CD4-positive, alpha-beta memory T cell (primary cell): Measurements from ENCODE around the gene PXMP4. TPM values are rescaled to one million over a fixed set of nuclear protein-coding genes. Genes with fewer than 3 reads are reported as not detected.

Experiments used
- CTCF ChIA-PET: fragments of 350-600 bp; sonication (Branson Sonifier 250); formaldehyde crosslinking; loops from one replicate; lab custom pipeline; 2021; ENCODE audit warnings: inconsistent platforms; ENCODE audit not compliant: partially characterized antibody; lab: Charles Lee
- POLR2A ChIA-PET: fragments of 350-600 bp; sonication (Branson Sonifier 250); formaldehyde crosslinking; loops from one replicate; lab custom pipeline; 2021; ENCODE audit not compliant: partially characterized antibody; lab: Charles Lee
- DNase-seq, 5 donors: peaks; one replicate each; pipeline versions ENCODE4 v3.0.0 to v3.0.0-alpha.2; 2020 to 2022; ENCODE audit warnings: mixed read lengths in 1 of 5
- H3K27ac ChIP-seq: one replicate; pipeline ENCODE4 v1.7.0; 2013; ENCODE audit warnings: low read depth, low read length
- H3K27me3 ChIP-seq: 2 replicates; pipeline ENCODE4 v1.7.0; 2013; ENCODE audit warnings: mild to moderate bottlenecking, low read length, moderate library complexity; ENCODE audit not compliant: insufficient read depth
- H3K36me3 ChIP-seq: 2 replicates; pipeline ENCODE4 v1.7.0; 2013; ENCODE audit warnings: mild to moderate bottlenecking, low read length, moderate library complexity; ENCODE audit not compliant: insufficient read depth
- H3K4me1 ChIP-seq: 2 replicates; pipeline ENCODE4 v1.7.0; 2013; ENCODE audit warnings: mild to moderate bottlenecking, low read length, moderate library complexity; ENCODE audit not compliant: insufficient read depth
- H3K4me3 ChIP-seq, 2 donors: one replicate each; pipeline ENCODE4 v1.7.0; 2013; ENCODE audit warnings: low read length in 2 of 2, mild to moderate bottlenecking in 1 of 2
- H3K9me3 ChIP-seq, 2 donors: one replicate each; pipeline ENCODE4 v1.7.0; 2013; ENCODE audit warnings: low read length in 2 of 2, control low read depth in 1 of 2; ENCODE audit not compliant: control insufficient read depth in 1 of 2
- H3K27ac Mint-ChIP-seq, 7 donors: one replicate each; pipeline ENCODE4 v1.8.0; 2020 to 2021; ENCODE audit warnings: mixed read lengths in 7 of 7, mild to moderate bottlenecking in 6 of 7, inconsistent platforms in 3 of 7, moderate library complexity in 3 of 7
- H3K27me3 Mint-ChIP-seq, 2 donors: one replicate each; pipeline ENCODE4 v1.8.0; 2020 to 2021; ENCODE audit warnings: mixed read lengths in 2 of 2
- H3K36me3 Mint-ChIP-seq, 2 donors: one replicate each; pipeline ENCODE4 v1.8.0; 2020 to 2021; ENCODE audit warnings: mixed read lengths in 2 of 2, inconsistent platforms in 1 of 2, mild to moderate bottlenecking in 1 of 2
- H3K4me1 Mint-ChIP-seq, 4 donors: one replicate each; pipeline ENCODE4 v1.8.0; 2020 to 2021; ENCODE audit warnings: mixed read lengths in 4 of 4, mild to moderate bottlenecking in 1 of 4
- H3K4me3 Mint-ChIP-seq, 8 donors: one replicate each; pipeline ENCODE4 v1.8.0; 2020 to 2021; ENCODE audit warnings: mixed read lengths in 8 of 8, mild to moderate bottlenecking in 7 of 8, moderate library complexity in 6 of 8, inconsistent platforms in 3 of 8
- H3K9me3 Mint-ChIP-seq, 8 donors: one replicate each; pipeline ENCODE4 v1.8.0; 2020 to 2021; ENCODE audit warnings: mixed read lengths in 8 of 8, mild to moderate bottlenecking in 5 of 8, inconsistent platforms in 3 of 8, moderate library complexity in 1 of 8
- intact Hi-C: fragments of 100-400 bp; cut with micrococcal nuclease; formaldehyde crosslinking; loops from one replicate; pipeline ENCODE4 v1.15.1; 2023
- polyA plus RNA-seq, 2 donors: library from polyadenylated mRNA; unstranded; fragments of 300-500 nt; fragmentation: Illumina TruSeq; gene quantifications; one replicate each; pipeline ENCODE4 v1.2.3, GENCODE V29; 2021
- total RNA-seq, 2 experiments: library from RNA; stranded (reverse); gene quantifications; one replicate each; pipeline ENCODE4 v1.2.3, GENCODE V29; 2021

Gene PXMP4
- total and polyA plus RNA-seq, 4 experiments from 2014 or later: 6.3 to 16.4 (median 16.0) TPM

GRCh38 chr20:33713865-33714367 is 6.2 kb downstream of the PXMP4 start:
- no peaks in the 10 kb centered on the region for H3K9me3 ChIP-seq
- CTCF ChIA-PET: no interaction called here
- POLR2A ChIA-PET: no interaction called here
- Mint-ChIP-seq H3K4me3 (no peak overlapping the region), H3K27ac (peak overlapping the region in 3 of 7 donors; percentile 27 to 70 (median 50)), H3K36me3 (peaks cover 26 to 40% of the 10 kb centered on the region in 2 donors), H3K27me3 (no peaks in the 10 kb centered on the region), H3K4me1 (peaks cover 5 to 32% (median 19%) of the 10 kb centered on the region in 4 donors), H3K9me3 (peaks cover 0 to 2% (median 0%) of the 10 kb centered on the region in 8 donors)
- peaks cover 12% of the 10 kb centered on the region for H3K4me1 ChIP-seq
- no peak overlapping the region for H3K4me3 ChIP-seq
- intact Hi-C loops: no loop called here
- H3K27me3 ChIP-seq: no peaks in the 10 kb centered on the region
- H3K36me3 ChIP-seq: peaks cover 34% of the 10 kb centered on the region
- H3K27ac ChIP-seq: no peak overlapping the region
- no peak for DNase-seq

- Mint-ChIP-seq H3K36me3 (peaks cover 33 to 45% of the 10 kb centered on the region in 2 donors), H3K27ac (no peak overlapping the region), H3K4me1 (peaks cover 0 to 22% (median 12%) of the 10 kb centered on the region in 4 donors), H3K9me3 (no peaks in the 10 kb centered on the region), H3K4me3 (no peak overlapping the region), H3K27me3 (no peaks in the 10 kb centered on the region)
- Histone ChIP-seq H3K4me3 (no peak overlapping the region), H3K9me3 (no peaks in the 10 kb centered on the region), H3K4me1 (peaks cover 6% of the 10 kb centered on the region), H3K27ac (no peak overlapping the region), H3K36me3 (peaks cover 41% of the 10 kb centered on the region), H3K27me3 (no peaks in the 10 kb centered on the region)
- ChIA-PET POLR2A (interaction anchor here (1.2 kb wide), 1 partner anchor 43 kb away, joined by 3 read pairs; no protein-coding TSS in a partner anchor), CTCF (no interaction called here)
- intact Hi-C loops: no loop called here
- DNase-seq: no peak
Measured at GRCh38 chr20:33711446-33711738, 8.7 kb downstream of the PXMP4 start.

GRCh38 chr20:33710681-33711445 is 9.2 kb downstream of the PXMP4 start:
- H3K27ac Mint-ChIP-seq: peak overlapping the region in 1 of 7 donors; percentile 26
- H3K9me3 Mint-ChIP-seq: no peaks in the 10 kb centered on the region
- H3K4me1 Mint-ChIP-seq: peaks cover 0 to 18% (median 9%) of the 10 kb centered on the region in 4 donors
- Histone ChIP-seq H3K27ac (no peak overlapping the region), H3K4me3 (no peak overlapping the region), H3K9me3 (no peaks in the 10 kb centered on the region), H3K4me1 (peaks cover 6% of the 10 kb centered on the region), H3K27me3 (no peaks in the 10 kb centered on the region), H3K36me3 (peaks cover 41% of the 10 kb centered on the region)
- CTCF ChIA-PET: no interaction called here
- intact Hi-C loops: no loop called here
- peaks cover 33 to 40% of the 10 kb centered on the region in 2 donors for H3K36me3 Mint-ChIP-seq
- no peak overlapping the region for H3K4me3 Mint-ChIP-seq
- POLR2A ChIA-PET: interaction anchor here (1.2 kb wide), 1 partner anchor 43 kb away, joined by 3 read pairs; no protein-coding TSS in a partner anchor
- no peaks in the 10 kb centered on the region for H3K27me3 Mint-ChIP-seq
- no peak for DNase-seq

- H3K27ac Mint-ChIP-seq: no peak overlapping the region
- no peak overlapping the region for H3K27ac ChIP-seq
- POLR2A ChIA-PET: interaction anchor here (1.0 to 1.2 kb wide), 2 partner anchors 10 to 42 kb away, joined by 3 to 6 read pairs; partner anchors contain the start of gene PXMP4
- H3K27me3 Mint-ChIP-seq: no peaks in the 10 kb centered on the region
- peaks cover 33 to 42% of the 10 kb centered on the region in 2 donors for H3K36me3 Mint-ChIP-seq
- no peak for DNase-seq
- no peaks in the 10 kb centered on the region for H3K9me3 Mint-ChIP-seq
- no peak overlapping the region for H3K4me3 Mint-ChIP-seq
- peaks cover 41% of the 10 kb centered on the region for H3K36me3 ChIP-seq
- no peaks in the 10 kb centered on the region for H3K27me3 ChIP-seq
- no peak overlapping the region for H3K4me3 ChIP-seq
- H3K4me1 ChIP-seq: peaks cover 6% of the 10 kb centered on the region
- H3K9me3 ChIP-seq: no peaks in the 10 kb centered on the region
- peaks cover 0 to 18% (median 9%) of the 10 kb centered on the region in 4 donors for H3K4me1 Mint-ChIP-seq
- CTCF ChIA-PET: no interaction called here
- intact Hi-C loops: no loop called here
Measured at GRCh38 chr20:33709905-33710541, 10.1 kb downstream of the PXMP4 start.

GRCh38 chr20:33709398-33709797 is 10.7 kb downstream of the PXMP4 start:
- H3K4me1 Mint-ChIP-seq: peaks cover 0 to 18% (median 9%) of the 10 kb centered on the region in 4 donors
- intact Hi-C loops: no loop called here
- peaks cover 33 to 44% of the 10 kb centered on the region in 2 donors for H3K36me3 Mint-ChIP-seq
- H3K9me3 Mint-ChIP-seq: no peaks in the 10 kb centered on the region
- no peak for DNase-seq
- no peak overlapping the region for H3K4me3 ChIP-seq
- no peak overlapping the region for H3K27ac ChIP-seq
- H3K9me3 ChIP-seq: no peaks in the 10 kb centered on the region
- H3K4me1 ChIP-seq: peaks cover 6% of the 10 kb centered on the region
- peaks cover 35% of the 10 kb centered on the region for H3K36me3 ChIP-seq
- ChIA-PET CTCF (no interaction called here), POLR2A (interaction anchor here (1.0 kb wide), 1 partner anchor 11 kb away, joined by 6 read pairs; the partner anchor contains the start of gene PXMP4)
- H3K27me3 ChIP-seq: no peaks in the 10 kb centered on the region
- H3K27me3 Mint-ChIP-seq: no peaks in the 10 kb centered on the region
- H3K4me3 Mint-ChIP-seq: no peak overlapping the region
- H3K27ac Mint-ChIP-seq: peak overlapping the region in 3 of 7 donors; percentile 30 to 62 (median 35)

GRCh38 chr20:33707668-33708067 is 12.4 kb downstream of the PXMP4 start:
- POLR2A ChIA-PET: no interaction called here
- peaks cover 6% of the 10 kb centered on the region for H3K4me1 ChIP-seq
- Mint-ChIP-seq H3K27me3 (no peaks in the 10 kb centered on the region), H3K4me3 (no peak overlapping the region), H3K4me1 (peaks cover 0 to 16% (median 5%) of the 10 kb centered on the region in 4 donors), H3K27ac (no peak overlapping the region), H3K36me3 (peaks cover 21 to 33% of the 10 kb centered on the region in 2 donors), H3K9me3 (no peaks in the 10 kb centered on the region)
- H3K36me3 ChIP-seq: peaks cover 19% of the 10 kb centered on the region
- H3K9me3 ChIP-seq: no peaks in the 10 kb centered on the region
- CTCF ChIA-PET: no interaction called here
- no peak overlapping the region for H3K4me3 ChIP-seq
- no peak overlapping the region for H3K27ac ChIP-seq
- DNase-seq: no peak
- intact Hi-C loops: no loop called here
- H3K27me3 ChIP-seq: no peaks in the 10 kb centered on the region
